Fibroblast of skin of right biceps (primary cell): ENCODE results near the gene ARSK.

ENCODE experiments used
- DNase-seq: peaks from one replicate; pipeline ENCODE4 v3.0.0-alpha.2; 2013

ARSK gene

GRCh38 chr5:95649842-95650620 is 95.1 kb downstream of the ARSK start:
- DNase-seq, result no peak

GRCh38 chr5:95652849-95653248 is 97.9 kb downstream of the ARSK start:
- no peak for DNase-seq

- DNase-seq, result no peak
Measured at GRCh38 chr5:95654196-95654595, 99.3 kb downstream of the ARSK start.
